Measurements from ENCODE around the gene TBC1D8.

TBC1D8 gene

GRCh38 chr2:101111917-101112771 lies 39.0 kb downstream of the TBC1D8 start:
- FAIRE-seq = no peak

- FAIRE-seq = no peak
Measured at GRCh38 chr2:101111262-101111838, 39.8 kb downstream of the TBC1D8 start.

GRCh38 chr2:101109451-101110118 lies 41.6 kb downstream of the TBC1D8 start:
- no peak for FAIRE-seq

- no peak for FAIRE-seq
Measured at GRCh38 chr2:101108357-101108756, 42.8 kb downstream of the TBC1D8 start.

GRCh38 chr2:101107241-101107640 lies 43.9 kb downstream of the TBC1D8 start:
- no peak for FAIRE-seq

GRCh38 chr2:101106453-101107181 lies 44.6 kb downstream of the TBC1D8 start:
- no peak for FAIRE-seq

- FAIRE-seq = no peak
Measured at GRCh38 chr2:101105654-101106053, 45.5 kb downstream of the TBC1D8 start.

- no peak for FAIRE-seq
Measured at GRCh38 chr2:101097638-101098037, 53.5 kb downstream of the TBC1D8 start.

- FAIRE-seq = no peak
Measured at GRCh38 chr2:101096619-101097142, 54.5 kb downstream of the TBC1D8 start.

GRCh38 chr2:101094351-101094750 lies 56.8 kb downstream of the TBC1D8 start:
- no peak for FAIRE-seq

GRCh38 chr2:101089942-101090799 lies 61.0 kb downstream of the TBC1D8 start:
- no peak for FAIRE-seq

- FAIRE-seq = no peak
Measured at GRCh38 chr2:101089419-101089818, 61.8 kb downstream of the TBC1D8 start.

- FAIRE-seq = no peak
Measured at GRCh38 chr2:101087638-101088037, 63.5 kb downstream of the TBC1D8 start.

GRCh38 chr2:101083613-101084012 lies 67.6 kb downstream of the TBC1D8 start:
- no peak for FAIRE-seq

- no peak for FAIRE-seq
Measured at GRCh38 chr2:101082998-101083397, 68.2 kb downstream of the TBC1D8 start.

- no peak for FAIRE-seq
Measured at GRCh38 chr2:101081375-101081907, 69.7 kb downstream of the TBC1D8 start.

GRCh38 chr2:101080211-101081068 lies 70.7 kb downstream of the TBC1D8 start:
- no peak for FAIRE-seq

- no peak for FAIRE-seq
Measured at GRCh38 chr2:101076581-101076980, 74.6 kb downstream of the TBC1D8 start.

- no peak for FAIRE-seq
Measured at GRCh38 chr2:101064868-101065549, 86.2 kb downstream of the TBC1D8 start.

GRCh38 chr2:101064505-101064867 lies 86.7 kb downstream of the TBC1D8 start:
- FAIRE-seq = no peak

Measured in endometrium (tissue), 2 donors.